C1 segment of cervical spinal cord (tissue), 14 donors: Measurements from ENCODE around the gene BSN.

ENCODE experiments used
- DNase-seq, 14 donors: peaks; one replicate each; lab custom pipeline; 2025; lab: John Stamatoyannopoulos, UW

The BSN gene

DNA sequence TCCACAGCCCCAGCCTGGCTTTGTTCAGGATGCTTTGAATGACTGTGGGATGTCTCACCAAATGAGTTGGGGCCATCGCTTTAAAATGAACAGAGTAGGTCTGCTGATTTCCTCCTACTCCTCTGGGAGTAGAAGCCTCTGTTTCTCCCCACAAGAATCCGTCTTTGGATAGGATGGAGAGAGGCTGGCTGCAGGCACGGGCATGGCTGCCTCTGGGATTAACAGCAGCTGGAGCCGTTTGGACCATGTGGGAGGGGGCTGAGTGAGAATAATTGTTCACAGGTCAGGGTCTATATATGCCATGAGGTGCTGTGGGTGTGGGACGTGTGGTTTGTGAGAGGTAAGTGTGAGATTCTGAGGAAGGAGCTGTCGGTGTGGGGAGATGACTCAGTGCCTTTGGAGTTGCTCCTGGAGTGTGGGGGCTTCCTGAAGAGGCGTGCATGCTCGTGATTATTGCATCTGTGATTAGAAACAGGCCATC is 71.9 kb downstream of the BSN start:
- no peak for DNase-seq

DNA sequence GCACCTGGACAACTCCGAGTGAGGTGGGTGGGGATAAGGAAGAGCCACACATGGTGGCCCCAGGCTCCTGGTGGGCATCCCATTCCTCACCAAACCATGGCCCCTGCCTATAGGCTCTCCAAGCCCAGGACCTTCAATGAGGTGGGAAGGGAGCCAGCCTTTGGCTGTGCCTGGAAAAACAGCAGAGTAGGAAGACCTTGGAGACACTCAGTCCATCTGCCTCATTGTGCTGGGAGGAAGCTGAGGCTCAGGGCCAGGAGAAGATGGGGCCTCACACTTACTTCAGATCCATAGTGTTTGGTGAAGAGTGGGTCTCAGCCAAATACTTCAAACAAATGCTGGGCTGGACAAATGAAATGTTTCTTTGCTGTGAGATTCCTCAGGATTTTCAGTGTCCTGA is 72.5 kb downstream of the BSN start:
- DNase-seq = peak in 1 of 14 donors; percentile 77

DNA sequence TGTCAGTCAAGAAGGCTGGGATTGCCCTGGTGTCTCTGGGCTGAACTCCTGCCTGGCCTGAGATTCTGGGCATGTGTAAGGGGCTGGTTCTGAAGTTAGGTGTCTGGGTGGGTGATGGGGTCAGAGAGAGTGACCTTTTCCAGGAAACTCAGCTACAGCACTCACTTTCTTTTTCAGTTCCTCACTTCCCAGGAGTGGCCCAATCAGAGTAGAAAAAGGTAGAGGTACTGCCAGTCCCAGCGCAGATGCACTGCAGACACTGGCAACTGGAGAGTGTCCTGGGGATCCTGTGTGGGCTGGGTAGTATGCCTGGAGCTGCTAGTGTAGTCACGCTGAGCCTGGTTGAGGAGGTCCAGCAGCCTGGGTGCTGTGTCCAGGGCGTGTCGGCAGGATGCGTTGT is 73.4 kb downstream of the BSN start:
- no peak for DNase-seq

DNA sequence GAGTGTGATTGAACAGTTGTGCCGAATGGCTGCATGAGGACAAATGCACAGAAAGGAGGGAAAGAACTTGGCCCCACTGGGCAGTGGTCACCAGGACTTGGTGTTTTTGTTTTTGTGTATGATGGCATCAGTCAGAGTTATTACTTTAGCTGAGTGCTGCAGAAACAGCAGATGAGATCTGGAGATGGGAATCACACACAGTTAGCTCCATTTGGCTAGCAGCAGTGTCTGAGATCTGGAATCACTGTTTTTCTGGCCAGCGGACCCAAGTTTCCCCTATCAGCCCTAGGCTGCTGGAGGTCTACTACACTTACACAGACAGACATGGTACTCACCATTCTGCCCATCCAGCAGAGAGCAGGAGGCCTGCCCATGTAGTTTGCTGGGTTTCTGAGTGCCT is 74.0 kb downstream of the BSN start:
- peak in 1 of 14 donors; percentile 15 for DNase-seq

DNA sequence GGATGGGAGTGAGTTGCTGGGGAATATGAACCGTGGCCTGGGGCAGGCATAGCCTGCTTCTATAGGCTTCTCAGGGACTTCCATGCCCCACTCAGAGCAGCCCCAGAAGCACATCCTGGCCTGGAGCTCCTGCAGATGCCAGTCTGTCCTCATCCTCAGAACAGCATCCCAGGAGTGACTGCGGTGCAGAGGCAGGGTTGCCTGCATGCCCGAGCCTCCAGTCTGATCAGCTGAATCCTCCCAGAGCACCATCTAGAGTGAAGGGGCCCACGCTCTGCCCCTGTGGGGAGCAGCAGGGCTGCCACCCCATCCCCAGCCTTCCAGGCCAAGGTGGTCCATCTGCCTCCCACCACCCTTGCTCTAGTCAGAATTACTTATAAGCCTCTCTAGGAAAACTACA is 75.2 kb downstream of the BSN start:
- peak in 1 of 14 donors; percentile 72 for DNase-seq

DNA sequence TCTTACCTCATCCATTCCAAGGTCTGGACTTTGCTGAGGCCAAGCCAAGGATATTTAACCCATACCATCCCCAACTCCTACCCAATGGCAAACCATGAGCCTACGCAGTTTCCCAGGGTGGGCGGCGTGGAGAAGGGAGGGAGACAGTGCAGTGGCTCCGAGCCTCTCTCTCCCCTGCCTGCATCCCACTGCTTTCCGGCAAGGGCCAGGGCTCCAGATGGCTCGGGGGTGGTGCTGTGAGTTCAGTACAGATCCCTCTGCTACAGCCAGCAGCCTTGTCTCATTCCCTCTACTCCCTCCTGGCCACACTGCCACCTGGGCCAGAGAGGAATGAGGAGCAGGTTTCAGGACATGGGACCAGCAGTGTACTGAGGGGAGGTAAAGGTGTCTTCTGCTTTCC is 75.6 kb downstream of the BSN start:
- DNase-seq = peak in 3 of 14 donors; percentile 11 to 95 (median 20)

DNA sequence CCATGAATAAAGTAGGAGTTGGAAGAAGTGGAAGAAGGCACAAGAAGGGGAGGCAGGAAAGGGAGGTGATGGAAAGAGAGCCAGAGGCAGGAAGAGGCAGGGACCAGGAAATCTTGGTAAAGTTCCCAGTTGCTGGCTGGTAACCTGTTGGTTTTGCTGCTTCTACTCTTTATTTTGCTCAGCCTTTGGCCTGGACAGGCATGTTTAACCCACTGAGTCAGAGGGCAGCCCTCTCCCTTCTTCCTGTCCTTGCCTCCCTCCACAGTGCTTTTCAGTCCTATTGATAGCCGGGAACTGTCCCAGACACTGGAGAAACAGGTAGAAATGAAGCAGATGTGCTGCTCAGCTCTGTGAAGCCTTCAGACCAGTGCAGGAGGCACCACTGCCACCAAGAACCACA is 76.5 kb downstream of the BSN start:
- DNase-seq = no peak

DNA sequence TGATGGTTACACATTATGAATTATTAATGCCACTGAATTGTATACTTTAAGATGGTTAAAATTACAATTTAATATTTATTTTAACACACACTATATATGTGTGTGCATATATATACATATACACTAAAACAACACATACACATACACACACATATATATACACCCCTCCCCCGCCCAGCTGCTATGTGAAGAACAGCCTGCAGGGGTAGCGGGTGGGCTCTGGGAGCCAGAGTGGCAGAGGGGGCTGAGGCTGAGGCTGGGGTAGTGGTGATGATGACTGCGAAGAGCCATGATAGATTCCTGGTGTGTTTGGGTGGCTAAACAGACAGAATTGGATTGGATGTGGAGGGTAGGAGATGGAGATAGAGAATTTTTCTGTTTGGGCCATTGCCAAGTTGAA is 80.5 kb downstream of the BSN start:
- no peak for DNase-seq

DNA sequence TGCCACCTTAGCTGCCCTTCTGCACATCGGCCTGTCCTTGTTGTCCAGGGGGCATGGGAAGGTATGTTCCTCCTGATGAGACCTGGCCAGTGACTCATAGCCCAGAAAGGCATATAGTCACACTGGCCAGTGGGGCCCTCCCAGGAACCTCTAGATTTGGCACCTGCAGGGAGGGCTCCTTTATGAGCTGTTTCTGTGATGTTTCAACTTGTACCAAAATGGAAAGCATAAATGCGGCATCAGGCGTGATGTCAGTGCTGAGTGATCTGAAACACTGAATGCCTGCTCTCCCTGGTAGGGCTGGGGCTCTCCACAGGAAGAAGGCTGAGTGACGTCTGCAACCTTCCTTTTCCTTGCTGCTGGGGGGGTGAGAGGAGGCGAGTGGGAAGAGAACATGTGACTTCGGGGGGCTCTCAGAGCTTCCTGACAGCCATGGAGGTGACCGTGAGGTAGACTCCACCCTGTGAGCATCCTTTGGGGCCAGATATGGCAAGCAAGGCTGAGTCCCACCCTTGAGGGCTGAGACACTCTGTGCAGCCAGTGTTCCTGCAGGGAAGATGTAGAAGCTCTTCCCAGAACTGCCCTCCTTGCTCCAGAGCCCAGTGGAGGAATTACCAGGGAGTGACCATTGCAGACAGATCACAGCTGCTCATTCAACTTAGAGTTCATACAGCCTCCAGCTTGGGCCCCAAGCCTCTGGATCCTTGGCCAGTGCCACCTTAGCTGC is 82.8 kb downstream of the BSN start:
- no peak for DNase-seq

DNA sequence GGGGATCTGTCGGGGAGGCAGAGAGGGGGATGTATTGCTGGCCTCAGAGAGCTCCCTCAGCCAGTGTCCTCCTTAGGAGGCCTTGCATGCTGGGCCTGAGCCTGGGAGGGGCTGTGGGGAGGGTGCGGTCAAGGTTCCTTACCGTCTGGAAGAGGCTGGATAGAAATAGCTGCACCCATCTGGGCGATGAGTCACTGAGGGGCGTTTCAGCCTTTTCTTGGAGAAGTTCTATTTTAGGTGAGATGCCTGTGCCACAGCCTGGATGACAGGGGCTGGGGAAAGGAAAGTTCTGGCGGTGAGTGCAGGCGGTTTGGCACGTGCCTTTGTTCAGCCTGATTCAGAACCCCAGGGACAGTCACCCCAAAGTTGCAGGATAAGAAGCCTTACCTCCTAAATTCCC is 84.2 kb downstream of the BSN start:
- no peak for DNase-seq

DNA sequence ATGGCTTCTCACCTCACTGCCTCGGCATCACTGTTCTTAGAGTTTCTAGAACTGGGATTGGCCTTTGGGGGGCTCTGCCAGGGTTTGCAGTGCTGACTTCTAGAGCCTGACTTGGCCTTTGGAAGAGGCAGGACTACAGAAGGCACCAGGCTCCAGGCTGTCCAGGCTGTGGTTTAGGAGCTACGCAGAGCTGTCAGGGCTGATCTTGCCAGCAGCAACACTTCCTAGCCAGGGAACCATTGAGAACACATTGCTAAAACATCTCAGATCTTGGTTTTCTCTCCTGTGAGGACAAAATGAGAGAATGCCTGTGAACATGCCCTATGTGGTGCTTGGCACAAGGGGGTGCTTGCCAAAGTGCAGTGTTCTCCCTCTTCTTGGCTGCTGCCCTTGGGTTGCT is 85.3 kb downstream of the BSN start:
- DNase-seq = peak in 1 of 14 donors; percentile 57

DNA sequence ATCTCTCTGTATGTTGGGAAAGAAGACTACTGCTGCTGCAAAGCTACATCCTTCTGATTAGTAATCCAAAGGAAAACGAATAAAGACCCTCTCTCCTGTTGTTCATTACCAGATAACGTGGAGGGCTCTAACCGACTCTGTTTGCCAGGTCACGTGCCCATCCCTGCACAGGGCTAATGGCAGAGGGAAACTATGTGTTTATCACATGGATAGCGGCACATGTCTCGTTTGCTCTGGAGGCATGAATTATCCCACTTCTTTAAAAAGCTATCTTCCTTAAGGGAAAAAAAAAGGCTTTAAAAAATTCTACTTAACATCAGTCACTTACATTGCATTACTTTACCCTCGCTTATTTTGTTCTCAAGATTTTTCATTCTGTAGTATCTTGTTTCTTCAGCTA is 87.0 kb downstream of the BSN start:
- peak in 1 of 14 donors; percentile 44 for DNase-seq

DNA sequence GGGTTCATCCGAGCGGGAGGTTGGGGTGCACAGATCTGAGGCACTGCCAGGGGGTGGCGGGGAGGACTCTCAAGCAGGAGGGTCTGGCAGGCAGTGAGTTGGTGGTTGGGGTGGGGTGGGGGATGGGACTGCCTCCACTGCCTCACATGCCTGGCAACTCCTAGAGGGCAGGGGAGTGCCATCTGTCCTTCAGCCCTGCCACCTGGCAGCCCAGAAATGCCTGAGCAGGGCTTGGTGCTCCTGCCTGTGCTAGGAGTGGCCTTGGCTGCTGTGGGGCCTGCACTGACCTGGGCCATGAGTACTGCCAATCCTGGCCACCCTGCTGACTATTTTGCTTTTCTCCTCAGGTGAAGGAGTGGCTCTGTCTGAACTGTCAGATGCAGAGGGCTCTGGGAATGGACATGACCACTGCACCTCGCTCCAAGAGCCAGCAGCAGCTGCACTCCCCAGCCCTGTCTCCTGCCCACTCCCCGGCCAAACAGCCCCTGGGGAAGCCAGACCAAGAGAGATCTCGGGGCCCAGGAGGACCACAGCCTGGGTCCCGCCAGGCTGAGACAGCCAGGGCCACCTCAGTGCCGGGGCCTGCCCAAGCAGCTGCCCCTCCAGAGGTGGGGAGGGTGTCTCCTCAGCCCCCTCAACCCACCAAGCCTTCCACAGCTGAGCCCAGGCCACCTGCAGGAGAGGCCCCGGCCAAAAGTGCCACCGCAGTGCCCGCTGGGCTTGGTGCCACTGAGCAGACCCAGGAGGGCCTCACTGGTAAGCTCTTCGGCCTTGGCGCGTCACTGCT is 87.8 kb downstream of the BSN start:
- peak in 3 of 14 donors; percentile 10 to 95 (median 46) for DNase-seq

DNA sequence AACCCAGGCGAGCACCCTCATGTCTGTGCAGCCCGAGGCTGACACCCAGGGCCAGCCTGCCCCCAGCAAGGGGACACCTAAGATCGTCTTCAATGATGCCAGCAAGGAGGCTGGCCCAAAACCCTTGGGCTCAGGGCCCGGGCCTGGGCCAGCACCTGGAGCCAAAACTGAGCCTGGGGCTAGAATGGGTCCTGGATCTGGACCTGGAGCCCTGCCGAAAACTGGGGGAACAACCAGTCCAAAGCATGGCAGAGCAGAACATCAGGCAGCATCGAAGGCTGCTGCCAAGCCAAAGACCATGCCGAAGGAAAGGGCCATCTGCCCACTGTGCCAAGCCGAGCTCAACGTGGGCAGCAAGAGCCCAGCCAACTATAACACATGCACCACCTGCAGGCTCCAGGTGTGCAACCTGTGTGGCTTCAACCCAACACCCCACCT is 88.5 kb downstream of the BSN start:
- peak in 1 of 14 donors; percentile 42 for DNase-seq

DNA sequence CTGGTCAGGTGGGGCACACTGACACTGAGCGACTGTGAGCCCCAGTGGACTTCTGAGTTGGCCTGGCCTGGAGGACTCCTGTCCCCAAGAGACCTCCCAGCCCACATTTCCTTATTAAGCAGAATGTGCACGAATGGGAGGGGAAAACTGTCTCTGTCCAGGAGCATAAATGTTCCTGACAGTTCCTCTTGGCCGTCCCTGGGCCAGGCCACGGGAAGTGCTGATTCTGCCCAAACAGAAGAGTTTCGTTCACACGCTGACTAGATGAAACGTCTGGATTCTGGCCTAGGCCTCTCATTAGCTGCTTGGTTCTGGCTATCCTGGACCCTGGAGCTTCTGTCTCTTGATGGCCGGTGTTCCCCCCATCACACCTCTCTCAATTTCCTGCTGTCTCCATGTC is 90.4 kb downstream of the BSN start:
- DNase-seq = no peak

DNA sequence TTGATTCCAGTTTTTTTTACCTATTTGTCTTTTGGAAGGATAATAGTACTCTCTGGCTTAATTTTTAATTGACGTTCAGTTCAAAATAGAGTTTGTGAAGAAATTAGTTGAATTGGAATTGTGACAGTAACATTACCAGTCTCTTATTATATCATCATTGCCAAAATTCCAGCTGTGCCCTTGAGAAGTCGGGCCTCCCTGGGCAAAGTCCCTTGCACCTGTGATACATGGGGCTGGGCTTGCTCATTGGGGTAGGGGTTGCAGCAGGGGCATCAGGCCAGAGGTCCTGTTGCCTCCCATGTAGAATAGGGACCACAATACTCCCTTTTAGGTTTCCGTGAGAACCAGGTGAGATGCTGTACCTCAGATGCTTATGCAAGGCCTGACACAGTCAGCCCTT is 92.0 kb downstream of the BSN start:
- DNase-seq = no peak

DNA sequence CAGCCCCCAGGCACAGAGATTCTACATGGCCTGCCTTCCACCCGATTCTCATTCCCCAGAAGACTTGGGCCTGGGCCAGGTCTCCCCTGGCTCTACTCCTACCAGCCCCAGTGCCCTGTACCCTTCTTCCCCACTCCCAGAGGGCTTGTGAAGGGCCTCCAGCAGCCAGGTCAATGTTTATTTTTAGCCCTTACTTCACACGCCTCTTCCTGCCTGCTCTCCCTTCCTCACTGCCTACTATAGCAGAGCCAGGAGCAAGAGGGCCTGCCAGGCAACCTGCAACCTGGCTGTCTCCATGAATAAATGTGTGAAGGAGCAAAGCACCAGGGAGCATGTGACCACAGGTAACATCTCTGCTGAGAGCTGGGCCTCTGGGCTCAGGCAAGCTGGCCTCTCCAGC is 93.5 kb downstream of the BSN start:
- peak in 2 of 14 donors; percentile 4 to 81 for DNase-seq

DNA sequence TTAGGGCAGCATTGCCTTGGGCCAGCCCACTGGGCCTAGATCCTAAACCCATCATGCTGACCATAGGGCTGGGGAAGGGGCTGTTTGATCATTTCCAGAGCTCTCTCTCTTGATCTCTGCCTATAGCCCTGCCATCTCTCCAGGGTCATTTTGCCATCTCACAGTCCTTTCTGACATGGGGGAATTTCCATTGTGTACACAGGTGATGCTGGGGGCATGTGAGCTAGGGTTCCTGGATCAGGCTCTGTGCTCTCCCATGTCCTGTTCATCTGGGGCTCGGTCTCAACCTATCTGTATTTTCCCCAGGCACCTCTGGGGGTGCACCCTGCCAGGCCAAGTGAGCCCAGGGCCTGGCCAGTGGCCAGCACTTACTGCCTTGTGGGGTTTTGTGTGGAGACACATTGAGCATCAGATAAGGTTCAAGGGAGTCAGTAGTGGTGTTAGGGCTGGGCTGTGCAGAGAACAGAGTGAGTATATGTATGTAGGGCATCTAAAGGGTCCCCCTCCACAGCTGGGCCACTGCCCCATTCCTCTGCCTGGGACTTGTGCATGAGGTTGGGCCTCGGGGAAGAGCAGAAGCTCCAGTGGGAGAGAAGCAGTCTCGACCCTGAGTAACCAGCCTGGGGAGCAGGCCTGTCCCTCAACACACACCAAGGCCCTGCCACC is 94.2 kb downstream of the BSN start:
- DNase-seq = no peak

DNA sequence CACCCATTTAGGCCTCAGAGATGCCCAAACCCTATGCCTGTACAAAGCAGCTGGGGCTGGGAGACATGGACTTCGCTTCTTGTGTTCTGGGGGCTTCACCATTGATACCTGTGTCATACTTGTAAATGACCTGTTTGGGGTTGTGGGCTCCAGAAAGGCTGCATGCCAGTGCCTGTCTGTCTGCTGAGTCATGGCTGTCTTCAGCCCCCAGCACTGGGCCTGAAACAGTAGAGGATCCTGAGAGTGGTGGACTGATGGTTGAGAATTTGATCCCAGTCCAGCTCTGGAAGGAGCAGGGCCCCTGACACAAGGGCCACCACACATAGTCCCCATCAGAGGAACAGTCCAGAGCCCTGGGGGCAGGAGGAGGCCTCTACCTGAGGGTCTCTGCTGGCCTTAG is 95.3 kb downstream of the BSN start:
- no peak for DNase-seq

DNA sequence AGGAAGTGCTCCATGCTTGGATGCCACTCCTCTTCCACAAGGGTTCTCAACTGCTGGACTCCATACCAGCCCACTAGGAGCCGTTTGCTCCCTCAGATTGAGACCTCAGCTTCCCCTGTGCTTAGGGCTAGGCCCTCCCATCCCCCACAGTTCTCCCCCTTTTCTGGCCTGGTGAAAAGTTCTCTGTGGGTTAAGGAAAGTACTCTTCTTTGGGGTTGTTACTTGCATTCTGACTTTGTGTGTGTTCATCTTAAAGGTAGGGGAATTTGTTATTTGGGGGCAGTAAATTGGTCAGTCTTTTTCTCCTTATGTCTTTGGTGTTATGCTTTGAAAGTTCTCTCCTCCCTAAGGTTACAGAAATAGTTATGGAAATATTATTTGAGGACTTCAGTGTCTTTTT is 95.9 kb downstream of the BSN start:
- no peak for DNase-seq

DNA sequence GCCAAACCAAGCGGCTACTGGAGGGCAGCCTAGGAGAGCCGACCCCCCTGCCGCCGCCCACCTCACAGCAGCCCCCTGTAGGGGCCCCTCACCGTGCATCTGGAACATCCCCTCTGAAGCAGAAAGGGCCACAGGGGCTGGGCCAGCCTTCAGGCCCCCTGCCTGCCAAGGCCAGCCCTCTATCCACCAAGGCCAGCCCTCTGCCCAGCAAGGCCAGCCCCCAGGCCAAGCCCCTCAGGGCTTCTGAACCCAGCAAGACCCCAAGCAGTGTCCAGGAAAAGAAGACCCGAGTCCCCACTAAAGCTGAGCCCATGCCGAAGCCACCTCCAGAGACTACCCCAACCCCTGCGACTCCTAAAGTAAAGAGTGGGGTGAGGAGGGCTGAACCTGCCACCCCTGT is 96.4 kb downstream of the BSN start:
- DNase-seq = no peak

DNA sequence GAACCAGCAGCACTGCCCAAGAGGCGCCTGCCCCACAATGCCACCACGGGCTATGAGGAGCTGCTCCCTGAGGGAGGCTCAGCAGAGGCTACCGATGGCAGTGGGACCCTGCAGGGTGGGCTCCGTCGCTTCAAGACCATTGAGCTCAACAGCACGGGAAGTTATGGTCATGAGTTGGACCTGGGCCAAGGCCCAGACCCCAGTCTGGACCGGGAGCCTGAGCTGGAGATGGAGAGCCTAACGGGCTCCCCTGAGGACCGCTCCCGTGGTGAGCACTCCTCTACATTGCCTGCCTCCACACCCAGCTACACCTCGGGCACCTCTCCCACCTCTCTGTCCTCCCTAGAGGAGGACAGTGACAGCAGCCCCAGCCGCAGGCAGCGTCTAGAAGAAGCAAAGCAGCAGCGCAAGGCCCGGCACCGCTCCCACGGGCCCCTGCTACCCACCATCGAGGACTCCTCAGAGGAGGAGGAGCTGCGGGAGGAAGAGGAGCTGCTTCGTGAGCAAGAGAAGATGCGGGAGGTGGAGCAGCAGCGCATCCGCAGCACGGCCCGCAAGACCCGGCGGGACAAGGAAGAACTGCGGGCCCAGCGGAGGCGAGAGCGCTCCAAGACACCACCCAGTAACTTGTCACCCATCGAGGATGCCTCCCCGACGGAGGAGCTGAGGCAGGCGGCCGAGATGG is 98.1 kb downstream of the BSN start:
- DNase-seq = no peak
